HuH-7.5 (cell line): ENCODE results near the gene CLUH.
"Not testable (repeated sequence)": the region's sequence is repeated elsewhere in the genome, so short reads cannot be mapped to it uniquely, and the experiment has no call there.

ENCODE experiments used
- DNase-seq: peaks from one replicate; pipeline ENCODE4 v3.0.0; 2011; ENCODE audit warnings: low spot score

CLUH gene

GRCh38 chr17:2701996-2702741, 9.4 kb downstream of the CLUH start:
- no peak for DNase-seq

- no peak for DNase-seq
Measured at GRCh38 chr17:2701161-2701995, 10.2 kb downstream of the CLUH start.

DNA sequence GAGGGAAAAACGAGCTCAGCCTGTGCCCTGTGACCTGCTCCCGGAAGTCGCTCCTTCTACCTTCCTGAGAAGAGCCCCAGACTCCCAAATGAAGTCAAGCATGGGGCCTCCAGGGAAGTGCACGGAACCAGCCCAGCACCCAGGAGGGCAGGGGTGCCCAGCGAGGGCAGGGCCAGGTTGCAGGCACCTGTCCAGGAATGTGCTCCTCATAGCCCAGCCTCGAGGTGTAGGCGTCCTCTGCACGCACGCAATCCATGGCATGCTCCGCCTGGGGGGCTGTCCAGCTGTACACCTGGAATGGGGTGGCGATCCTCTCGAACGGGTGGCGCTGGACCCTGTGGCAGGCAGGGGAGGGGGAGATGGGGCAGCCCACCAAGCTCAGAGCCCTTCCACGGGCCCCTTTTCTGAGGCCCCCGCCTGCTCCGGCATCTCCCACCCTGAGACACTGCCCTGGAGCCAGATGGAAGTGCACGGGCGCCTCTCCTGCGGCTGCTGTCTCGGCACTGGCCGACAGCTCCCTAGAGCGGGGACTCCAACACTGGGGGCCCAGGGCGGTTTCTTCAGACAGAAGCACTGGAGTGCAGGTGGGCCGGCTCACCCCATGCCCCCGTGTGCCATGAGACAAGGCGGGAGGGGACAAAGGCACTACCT, 10.9 kb downstream of the CLUH start:
- DNase-seq: no peak

DNA sequence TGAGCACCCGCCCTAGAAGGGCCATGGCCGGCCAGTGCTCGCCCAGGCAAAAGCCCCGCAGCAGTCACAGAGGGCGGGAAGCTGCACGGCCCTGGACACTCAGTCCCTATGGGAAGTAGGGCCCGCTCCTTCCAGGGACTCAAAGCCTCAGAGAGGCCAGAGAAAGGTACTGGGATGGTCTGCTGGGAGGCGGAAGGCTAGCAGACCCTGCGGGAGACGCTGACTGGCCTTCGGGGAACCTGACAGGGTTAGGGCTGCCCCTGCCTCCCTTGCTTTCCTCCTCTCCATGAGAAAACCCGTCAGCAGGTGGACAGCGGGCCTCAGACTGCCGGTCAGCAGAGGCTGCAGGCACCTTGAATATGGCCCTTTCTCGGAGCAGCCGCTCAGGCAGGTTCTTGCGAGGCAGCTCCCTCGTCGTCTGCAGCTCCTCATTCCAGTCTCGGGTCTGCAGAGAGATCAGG, 11.5 kb downstream of the CLUH start:
- DNase-seq: no peak

DNA sequence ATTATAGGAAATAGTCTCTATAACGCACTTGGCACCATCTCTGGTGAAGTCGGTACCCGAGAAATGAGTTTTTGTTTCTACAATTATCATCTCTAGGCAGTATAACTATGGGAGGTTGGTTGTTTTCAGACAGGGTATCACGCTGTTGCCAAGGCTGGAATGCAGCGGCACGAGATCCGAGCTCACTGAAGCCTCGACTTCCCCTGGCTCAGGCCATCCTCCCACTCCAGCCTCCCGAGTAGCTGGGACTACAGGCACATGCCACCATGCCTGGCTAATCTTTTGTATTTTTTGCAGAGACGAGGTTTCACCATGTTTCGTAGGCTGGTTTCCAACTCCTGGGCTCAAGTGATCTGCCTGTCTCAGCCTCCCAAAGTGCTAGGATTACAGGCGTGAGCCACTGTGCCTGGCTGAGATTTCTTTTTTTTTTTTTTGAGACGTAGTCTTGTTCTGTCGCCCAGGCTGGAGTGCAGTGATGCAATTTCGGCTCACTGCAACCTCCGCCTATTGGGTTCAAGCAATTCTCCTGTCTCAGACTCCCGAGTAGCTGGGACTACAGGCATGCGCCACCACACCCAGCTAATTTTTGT, 12.3 kb downstream of the CLUH start:
- not testable (repeated sequence) for DNase-seq

DNA sequence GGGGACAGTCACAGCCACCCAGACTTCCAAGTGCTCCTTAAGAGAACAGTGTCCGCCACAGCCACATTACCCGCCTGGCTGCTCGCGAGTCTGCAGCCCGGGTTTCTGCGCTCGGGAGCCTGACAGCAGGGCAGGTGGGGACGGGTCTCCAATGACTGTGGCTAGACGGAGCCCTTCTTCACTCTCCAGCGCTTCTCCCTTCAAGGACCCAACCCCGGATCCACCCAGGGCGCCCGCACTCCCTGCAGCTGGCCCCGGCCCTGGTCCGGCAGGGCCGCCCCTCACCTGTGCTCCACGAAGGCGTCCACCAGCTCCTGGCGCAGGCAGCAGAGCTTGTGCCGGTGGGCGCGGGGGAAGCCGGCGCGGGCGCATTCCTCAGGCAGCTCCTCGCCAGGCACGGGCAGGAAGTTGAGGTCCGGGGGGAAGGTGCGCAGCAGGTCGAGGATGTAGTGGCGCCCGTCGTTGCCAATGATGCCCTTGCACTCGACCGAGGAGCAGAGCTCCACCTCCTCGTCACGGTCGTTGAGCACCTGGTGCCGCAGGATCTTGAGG, 13.9 kb downstream of the CLUH start:
- DNase-seq: no peak

DNA sequence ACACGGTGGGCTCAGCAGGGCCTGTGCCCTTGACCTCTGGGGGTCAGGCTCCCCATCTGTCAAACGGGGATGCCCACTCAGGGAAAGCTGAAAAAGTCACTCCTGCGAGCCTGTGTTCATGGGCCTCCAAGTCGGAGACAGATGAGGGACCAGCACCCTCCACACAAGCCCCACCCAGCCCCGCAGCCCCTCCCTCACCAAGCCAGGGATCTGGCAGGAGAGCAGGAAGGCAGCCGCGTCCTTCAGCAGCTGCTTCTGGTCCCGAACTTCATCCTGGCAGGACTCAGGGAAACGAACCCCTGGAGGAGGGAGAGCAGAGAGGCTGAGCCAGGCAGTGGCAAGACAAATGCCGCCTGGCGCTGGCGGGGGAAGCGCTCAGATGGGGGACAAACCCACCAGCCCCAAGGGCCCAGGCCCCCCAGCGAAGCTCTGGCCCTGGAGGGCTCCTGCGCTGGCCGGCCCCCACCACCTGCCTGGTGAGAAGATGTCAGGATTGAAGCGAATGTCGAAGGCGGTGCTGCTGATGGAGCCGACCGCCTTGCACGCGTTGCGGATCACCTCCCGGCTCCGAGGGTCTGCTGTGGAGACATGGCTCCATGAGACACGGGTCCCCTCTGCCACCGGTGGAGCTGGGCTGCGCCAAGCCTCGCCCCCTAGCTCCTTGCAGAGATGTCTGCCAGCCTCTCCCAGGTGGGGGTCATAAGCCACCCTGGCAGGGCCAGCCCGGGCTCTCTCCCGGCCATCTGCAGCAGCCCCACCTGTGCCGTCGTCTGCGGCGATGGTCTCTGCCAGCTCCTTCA, 15.4 kb downstream of the CLUH start:
- no peak for DNase-seq

DNA sequence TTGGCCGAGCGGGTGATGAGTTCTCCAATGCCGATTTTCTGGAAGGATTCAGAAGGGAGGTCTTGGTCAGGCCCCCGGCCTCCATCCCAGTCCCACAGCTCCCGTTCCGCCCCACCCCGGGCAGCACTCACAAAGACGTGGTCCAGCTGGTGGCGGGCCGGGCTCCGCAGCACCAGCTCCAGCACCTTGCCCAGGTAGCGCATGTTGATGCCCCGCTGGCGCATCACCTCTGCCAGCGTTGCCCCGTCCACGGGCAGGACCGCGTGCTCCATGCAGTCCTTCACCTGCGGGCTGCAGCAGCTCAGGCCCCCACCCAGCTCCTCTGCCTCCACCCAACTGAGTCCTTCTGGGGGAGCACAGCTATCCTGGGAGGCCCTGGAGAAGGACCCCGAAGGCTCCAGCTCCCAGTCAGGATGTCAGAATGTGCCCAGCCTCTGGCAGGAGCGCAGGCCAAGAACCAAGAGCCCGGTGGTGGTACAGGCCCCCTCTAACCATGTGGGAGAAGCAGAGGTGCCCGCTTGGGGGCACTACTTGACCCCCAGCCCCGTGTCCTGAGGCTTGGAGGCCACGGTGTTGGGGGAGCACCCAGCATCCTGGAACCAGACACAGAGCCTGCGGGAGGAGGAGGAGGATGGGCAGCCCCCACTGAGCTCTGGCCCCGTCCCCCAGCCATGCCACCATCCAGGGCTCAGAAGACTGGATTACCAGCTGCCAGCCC, 16.2 kb downstream of the CLUH start:
- DNase-seq: no peak

- no peak for DNase-seq
Measured at GRCh38 chr17:2694381-2695242, 17.0 kb downstream of the CLUH start.

- DNase-seq: no peak
Measured at GRCh38 chr17:2693561-2694380, 17.8 kb downstream of the CLUH start.

DNA sequence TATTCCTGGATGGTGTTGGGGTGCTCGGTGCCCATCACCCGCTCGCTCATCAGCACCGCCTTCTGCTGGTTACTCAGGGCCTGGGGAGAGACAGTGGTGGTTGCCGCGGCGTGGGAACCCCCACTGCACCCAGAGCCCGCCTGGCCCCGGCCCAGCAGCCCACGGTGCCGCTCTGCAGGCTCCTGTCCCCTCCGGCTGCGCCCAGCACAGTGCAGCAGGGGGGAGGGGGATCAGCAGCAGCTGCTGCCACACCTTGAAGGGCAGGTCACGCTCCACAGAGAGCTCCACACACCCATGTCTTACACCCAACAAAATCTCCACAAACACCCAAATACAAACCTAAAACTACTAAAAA, 18.8 kb downstream of the CLUH start:
- DNase-seq: no peak

GRCh38 chr17:2691965-2692780, 19.4 kb downstream of the CLUH start:
- no peak for DNase-seq

GRCh38 chr17:2691069-2691871, 20.3 kb downstream of the CLUH start:
- no peak for DNase-seq

DNA sequence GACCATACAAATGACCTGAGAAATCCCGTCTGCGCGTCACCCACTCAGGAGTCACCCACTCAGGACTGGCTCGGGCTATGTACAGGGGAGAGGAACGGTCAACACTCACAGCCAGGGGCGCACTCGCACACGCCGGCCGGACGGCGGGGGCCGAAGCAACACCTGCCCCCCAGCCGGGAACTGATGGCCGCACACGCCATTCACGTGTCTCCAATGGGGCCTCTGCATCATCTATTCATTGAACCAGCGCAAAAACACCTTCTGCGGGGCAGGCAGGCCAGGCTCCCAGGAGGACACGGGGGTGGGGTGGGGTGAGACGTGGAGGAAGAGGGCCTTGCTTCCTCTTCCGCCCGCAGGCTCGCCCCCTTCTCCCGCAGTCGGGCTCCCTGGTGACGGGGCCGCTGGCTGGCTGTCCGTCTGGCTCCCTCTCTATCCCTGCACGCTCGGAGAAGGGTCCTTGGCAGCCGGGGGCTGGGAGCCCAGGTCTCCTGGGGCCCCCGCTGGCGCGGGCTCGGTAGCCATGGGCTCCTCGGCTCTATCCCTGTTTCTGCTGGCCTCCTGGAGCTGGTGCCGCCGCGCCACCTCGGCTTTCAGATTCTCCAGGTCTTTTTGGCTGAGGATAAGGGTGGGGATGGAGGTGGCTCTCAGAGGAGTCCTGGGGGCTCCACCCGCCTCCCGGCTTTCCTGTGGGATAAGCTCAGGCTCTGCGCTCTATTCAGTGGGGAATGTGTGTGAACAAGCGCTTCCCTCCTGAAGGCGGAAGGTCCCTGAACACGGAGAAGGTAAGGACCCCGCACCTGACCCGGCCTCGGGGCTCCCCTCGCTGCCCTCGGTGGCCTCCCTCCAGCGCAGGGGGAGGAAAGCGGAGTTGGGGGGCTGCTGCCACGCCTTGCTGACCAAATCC, 21.1 kb downstream of the CLUH start:
- DNase-seq: no peak

GRCh38 chr17:2689411-2690164, 22.0 kb downstream of the CLUH start:
- no peak for DNase-seq
